GM12892 (cell line): Measurements from ENCODE around the gene ACVR2B.

Source experiments
- POLR2A ChIP-seq: IDR thresholded peaks from 2 replicates; pipeline ENCODE4 v1.6.1; 2011; ENCODE audit warnings: low read depth, low read length, control low read depth
- POLR2AphosphoS5 ChIP-seq: IDR thresholded peaks from 2 replicates; pipeline ENCODE4 v1.6.1; 2011; ENCODE audit warnings: low read depth, low read length, control low read depth
- TAF1 ChIP-seq: IDR thresholded peaks from 2 replicates; pipeline ENCODE4 v1.6.1; 2011; ENCODE audit warnings: low read depth, mild to moderate bottlenecking, control low read depth, low read length, borderline replicate concordance

GRCh38 chr3:38533285-38533976 is 79.7 kb downstream of the ACVR2B start:
- TF ChIP-seq POLR2A (no peak), POLR2AphosphoS5 (no peak), TAF1 (no peak)
